ENCODE results near the gene HINT3.
A peak's percentile ranks its signal among the peaks of the same experiment; 100 is the strongest.
"Not testable (repeated sequence)": the region's sequence is repeated elsewhere in the genome, so short reads cannot be mapped to it uniquely, and the experiment has no call there.

Gene HINT3

DNA sequence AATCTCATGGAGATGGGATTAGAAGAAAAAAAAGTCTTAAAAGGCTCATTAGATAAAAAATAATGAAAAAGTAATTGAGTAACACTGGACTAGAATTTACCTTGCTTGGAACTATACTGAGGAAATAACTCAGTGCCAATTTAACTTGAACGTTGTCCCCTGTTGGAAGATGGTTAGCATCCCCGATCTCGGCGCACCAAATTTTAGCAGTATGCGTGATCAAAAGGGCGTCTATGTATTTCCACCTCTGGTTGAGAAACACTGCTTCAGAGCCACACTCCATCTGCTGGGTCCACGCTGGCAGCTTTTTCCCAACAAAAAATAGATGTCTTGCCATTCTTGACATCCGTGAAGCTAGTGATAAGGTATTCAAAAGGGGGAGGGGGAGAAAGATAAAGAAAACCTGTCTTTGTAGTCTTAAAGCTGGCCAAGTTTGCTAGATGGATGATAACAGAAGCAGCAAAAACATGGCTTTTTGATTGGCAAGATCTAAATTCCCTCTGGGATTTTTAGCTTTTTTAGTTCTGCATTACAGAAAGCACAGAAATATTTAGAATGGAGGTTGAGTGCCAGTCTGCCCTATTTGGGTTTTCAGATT, 6.4 kb downstream of the HINT3 start:
- DNase-seq (ENCODE audit: low read depth), result no peak

- DNase-seq (ENCODE audit: low read depth), result no peak
Measured at GRCh38 chr6:125963817-125964216, 7.2 kb downstream of the HINT3 start.

- no peak for DNase-seq (ENCODE audit: low read depth)
Measured at GRCh38 chr6:125966569-125966968, 10.0 kb downstream of the HINT3 start.

DNA sequence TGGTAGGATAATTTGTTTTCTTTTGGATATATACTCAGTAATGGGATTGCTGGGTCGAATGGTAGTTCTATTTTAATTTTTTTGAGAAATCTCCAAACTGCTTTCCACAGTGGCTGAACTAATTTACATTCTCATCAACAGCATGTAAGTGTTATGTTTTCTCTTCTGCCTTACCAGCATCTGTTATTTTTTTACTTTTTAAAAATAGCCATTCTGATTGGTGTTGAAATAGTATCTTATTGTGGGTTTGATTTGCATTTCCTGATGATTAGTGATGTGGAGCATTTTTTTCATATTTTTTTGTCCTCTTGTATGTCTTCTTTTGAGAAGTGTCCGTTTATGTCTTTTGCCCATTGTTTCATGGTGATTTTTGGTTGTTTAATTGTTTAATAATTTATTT, 11.9 kb downstream of the HINT3 start:
- no peak for DNase-seq (ENCODE audit: low read depth)

- DNase-seq (ENCODE audit: low read depth), result no peak
Measured at GRCh38 chr6:125970760-125971159, 14.2 kb downstream of the HINT3 start.

- not testable (repeated sequence) for DNase-seq (ENCODE audit: low read depth)
Measured at GRCh38 chr6:125972478-125972877, 15.9 kb downstream of the HINT3 start.

DNA sequence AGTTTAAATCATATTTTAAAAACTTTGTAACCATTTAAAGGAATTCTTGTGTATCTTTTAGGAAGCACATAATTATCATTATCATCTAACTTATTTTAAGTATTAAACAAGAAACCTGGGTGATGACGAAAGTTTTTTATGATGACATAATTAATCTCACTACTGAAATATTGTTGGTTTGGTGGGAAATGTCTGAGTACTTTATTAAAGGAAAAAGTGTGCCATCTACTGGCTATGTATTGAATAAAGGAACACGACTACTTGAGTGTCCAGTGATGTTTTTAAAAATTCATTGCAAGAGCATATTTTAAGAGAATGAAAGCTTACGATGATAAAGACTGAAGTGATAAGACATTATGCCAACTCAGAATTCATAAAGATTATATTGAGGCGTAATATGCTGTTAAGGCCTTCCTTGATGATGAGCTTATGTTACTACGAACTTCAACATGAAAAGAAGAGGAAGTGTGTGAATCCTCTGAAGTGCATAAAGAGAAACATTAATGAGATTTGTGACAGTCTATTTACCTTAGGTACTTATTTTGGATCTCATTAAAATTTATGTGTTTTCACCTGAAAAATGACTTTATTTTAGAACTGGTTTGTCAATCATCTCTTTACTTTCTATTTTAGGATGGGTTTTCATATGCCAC, 17.8 kb downstream of the HINT3 start:
- peak; percentile 62 for DNase-seq (ENCODE audit: low read depth)

DNA sequence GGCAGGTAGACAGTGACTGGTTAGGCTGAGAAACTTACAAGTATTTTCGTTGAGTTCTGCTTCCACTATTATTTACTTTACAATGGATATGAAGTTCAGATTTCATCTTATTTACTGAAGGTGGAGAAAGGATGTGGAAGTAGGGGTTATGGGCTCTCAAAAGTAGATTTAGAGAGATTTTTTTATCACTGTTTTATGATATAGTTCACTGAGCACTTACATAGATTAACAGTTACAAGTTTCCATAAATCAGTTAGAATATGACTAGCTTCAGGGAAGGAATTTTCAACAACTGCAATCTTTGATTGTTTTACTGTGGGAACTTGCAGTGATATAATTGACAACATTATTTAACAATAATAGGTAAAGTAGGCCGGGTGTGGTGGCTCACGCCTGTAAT, 22.5 kb downstream of the HINT3 start:
- DNase-seq (ENCODE audit: low read depth), result no peak

GRCh38 chr6:125981571-125982185, 25.1 kb downstream of the HINT3 start:
- DNase-seq (ENCODE audit: low read depth), result no peak

DNA sequence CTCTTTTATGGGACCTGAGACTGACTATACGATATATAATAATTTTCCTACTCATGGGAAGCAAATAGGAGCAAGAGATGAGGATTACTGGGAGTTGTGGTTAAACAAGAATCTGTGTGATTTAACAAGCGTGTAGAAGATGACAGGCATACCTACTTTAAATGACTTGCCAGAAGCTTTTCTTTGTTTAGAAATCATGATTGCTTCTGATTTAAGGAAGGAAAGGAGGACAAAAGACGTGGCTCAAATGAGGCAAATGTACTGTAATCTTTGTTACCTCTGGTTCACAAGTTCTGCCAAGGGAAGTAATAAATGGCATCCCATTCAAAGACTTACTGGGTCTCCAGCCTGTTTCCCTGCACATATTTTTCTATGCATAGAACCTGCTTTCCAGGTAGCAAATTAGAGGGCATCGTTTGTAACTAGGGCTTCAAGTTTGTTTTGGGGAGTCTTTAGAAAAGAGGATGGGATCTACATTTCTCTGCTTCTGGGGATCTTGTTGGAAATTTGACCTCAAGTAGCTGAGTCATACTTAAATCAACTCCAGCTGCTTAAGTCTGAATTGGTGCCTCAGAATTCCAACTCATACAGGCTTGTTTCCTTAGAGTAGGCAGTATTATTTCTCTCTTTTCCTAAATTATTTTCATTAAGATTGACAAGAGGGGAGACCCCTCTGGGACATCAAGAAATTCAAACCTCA, 26.8 kb downstream of the HINT3 start:
- peak; percentile 86 for DNase-seq (ENCODE audit: low read depth)

DNA sequence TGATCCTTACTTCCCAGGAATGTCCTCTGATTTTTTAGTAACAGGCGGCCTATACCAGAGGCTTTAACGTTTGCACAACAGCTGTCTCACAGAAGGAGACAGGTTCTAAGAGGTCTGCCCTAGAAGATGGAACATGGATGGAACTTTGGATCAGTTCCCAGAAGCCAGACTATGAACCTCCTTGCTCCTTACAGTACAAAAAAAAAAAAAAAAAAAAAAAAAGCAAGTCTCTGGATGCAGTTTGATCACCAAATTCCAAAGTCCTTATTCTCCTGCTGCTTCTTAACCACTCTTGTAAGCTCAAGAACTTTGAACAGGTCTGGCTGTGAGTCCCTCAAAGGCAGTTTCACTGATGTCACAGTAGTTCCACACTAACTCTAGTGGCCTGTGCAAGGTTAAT, 27.7 kb downstream of the HINT3 start:
- peak; percentile 81 for DNase-seq (ENCODE audit: low read depth)

GRCh38 chr6:125985522-125985921, 29.0 kb downstream of the HINT3 start:
- DNase-seq (ENCODE audit: low read depth), result no peak

DNA sequence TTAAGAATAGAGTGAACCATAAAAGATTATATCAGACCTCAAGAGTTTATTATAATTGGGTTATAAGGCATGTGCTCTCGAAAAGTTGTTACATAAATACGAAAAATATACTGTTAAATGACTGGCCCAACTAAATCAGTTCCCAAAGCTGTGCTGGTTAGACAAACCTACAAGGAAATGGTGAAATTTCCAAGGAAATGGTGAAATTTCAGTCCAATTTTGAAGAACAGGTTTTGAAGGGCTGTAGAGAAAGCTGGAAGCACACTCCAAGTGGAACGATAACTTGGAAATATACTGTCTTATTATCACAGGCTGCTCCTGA, 29.4 kb downstream of the HINT3 start:
- DNase-seq (ENCODE audit: low read depth), result no peak

GRCh38 chr6:125986301-125987025, 29.9 kb downstream of the HINT3 start, which contains the start of gene TRMT11:
Gene TRMT11, plus strand, starts transcription at chr6:125986540. Its CDS starts 11 bp downstream, at chr6:125986551.
- DNase-seq (ENCODE audit: low read depth), result peak; percentile 88

DNA sequence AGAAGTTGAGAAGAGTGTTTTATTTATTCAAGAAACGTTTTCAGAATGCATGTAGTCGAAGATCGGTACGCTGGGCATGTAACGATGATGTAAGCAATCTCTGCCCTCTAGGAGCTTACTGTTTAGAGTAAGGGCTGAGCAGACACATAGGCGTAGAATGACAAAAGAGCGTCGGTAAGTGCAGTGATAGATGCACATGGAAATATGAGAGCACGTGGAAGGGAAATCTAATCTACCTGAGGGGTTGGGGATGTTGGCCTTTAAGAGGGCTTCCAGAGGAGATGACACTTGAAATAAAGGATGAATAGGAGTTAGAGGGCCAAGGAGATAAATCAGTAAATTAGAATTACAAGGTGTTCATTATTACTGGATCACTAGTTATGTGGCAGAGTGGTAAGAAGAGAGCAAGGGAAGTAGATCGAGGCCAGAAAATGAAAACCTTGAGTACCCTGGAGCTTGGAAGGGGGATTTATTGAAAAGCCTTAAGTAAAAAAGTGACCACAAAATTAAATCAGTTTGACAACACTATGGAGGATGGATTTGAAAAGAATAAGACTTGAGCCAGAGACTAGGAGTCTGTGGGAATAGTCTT, 30.6 kb downstream of the HINT3 start:
- no peak for DNase-seq (ENCODE audit: low read depth)

DNA sequence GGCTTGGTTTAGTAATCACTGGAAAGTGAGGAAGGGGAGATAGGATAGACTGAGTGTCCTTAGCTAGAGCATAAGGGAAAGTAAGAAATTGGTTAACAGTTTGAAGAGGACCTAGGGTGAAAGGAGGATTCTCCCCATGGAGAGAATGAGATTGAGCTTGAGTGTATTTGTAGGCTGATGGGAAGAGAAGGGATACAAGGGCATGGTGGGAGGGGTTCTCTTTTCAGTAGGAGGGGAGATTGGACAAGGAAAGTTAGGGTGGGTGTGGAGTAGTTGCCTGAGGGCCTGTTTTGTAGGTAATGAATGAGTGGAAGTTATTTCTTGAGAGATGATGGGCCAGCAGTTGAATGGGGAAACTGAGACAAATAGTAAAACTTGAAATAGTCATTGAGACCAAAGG, 31.7 kb downstream of the HINT3 start:
- no peak for DNase-seq (ENCODE audit: low read depth)

- DNase-seq (ENCODE audit: low read depth), result no peak
Measured at GRCh38 chr6:125989631-125990030, 33.1 kb downstream of the HINT3 start.

DNA sequence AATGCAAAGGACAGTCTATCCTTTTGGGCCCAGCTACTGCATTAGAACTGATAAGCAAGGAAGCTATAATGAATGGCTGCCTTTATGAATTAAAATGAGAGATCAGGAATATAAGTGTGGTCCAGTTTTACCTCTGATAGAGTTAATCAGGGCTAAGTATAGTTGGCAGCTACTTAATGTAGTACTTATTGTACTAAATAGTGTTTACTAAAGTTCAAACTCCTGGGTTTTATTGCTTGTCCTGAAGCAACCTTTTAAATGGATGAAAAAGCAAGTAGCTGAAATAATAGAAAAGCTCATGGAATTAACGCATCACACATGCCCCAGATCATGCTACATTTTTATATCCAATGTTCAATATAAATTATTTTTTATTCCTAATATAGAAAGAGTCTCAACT, 35.1 kb downstream of the HINT3 start:
- DNase-seq (ENCODE audit: low read depth), result no peak

DNA sequence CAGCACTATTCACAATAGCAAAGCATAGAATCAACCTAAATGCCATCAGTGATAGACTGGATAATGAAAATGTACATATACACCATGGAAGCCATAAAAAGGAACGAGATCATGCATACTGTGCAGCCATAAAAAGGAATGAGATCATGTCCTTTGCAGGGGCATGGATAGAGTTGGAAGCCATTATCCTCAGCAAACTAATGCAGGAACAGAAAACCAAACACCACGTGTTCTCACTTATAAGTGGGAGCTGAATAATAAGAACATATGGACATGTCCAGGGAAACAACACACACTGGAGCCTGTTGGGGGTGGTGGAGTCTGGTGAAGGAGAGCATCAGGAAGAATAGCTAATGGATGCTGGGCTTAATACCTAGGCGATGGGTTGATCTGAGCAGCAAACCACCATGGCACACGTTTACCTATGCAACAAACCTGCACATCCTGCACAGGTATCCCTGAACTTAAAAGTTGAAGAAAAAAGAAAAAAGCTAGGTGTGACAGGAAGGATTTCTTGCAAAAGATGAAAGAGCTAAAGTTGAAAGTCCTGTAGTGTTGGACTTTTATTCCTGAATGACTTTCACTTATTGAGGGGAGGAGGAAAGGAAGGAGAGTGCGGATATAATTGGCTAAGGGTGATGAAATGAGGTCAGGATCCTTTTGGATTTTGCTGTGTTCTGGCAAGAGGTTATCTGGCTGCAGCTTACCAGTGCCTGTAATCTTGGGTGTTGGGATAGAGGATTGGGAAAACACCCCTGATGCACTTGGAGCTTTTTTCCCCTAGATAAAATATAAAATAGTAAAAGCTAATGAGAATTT, 38.3 kb downstream of the HINT3 start:
- no peak for DNase-seq (ENCODE audit: low read depth)

DNA sequence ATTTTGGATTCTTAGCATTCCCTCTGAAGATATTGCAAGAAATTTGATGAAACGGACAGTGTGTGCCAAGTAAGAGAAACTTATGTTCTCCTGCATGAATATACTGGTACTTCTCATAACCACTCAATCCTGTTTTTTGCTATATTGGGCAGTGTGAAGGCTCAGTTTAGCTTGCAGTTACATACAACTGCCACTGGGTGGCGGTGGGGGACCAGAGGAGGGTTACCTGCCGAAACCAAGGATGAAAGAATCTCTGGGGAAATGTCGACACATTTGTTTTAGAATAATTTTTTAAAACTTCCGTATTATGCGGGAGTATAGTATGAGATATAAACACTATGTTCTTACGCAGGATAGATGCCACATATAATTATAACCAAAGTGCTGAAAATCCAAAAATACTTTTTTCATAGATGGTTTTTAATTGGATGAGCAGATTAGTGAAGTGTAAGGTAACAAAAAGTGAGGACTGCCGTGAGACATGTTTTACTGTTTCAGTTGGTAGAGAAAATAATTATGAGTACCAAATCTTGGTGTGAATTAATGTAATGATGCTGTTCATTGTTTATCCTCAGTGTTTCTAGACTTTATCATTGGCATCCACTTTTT, 39.5 kb downstream of the HINT3 start:
- peak; percentile 63 for DNase-seq (ENCODE audit: low read depth)

All from EH (cell line).